Measurements from ENCODE around the gene IL20RB. TPM values are rescaled to one million over a fixed set of nuclear protein-coding genes. Genes with fewer than 3 reads are reported as not detected.

The IL20RB gene
- total RNA-seq, 1 donor from 2014 or later: not detected

DNA sequence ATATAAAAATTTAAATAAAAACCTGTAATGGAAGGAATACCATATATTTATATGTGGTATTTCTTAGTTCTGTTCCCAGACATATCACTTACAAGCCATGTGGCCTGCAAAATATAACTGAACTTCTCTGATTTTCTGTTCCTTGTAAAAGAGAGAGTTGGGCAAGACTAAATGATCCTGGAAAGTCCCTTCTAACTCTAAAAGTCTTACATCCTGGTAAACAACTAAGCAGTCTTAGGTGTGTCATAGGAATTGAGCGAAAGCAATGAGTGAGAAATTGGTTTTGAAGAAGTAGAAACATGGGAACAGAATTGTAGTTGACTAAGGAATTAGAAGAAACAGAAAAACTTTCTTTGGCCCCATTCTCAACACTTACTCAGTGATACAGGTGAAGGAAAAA lies 25.3 kb upstream of the IL20RB start:
- no peak overlapping the region for H3K4me3 ChIP-seq (ENCODE audit: low read depth, low read length)
- DNase-seq (ENCODE audit: low read depth): peak; percentile 78
- TF ChIP-seq, protein P1, sequence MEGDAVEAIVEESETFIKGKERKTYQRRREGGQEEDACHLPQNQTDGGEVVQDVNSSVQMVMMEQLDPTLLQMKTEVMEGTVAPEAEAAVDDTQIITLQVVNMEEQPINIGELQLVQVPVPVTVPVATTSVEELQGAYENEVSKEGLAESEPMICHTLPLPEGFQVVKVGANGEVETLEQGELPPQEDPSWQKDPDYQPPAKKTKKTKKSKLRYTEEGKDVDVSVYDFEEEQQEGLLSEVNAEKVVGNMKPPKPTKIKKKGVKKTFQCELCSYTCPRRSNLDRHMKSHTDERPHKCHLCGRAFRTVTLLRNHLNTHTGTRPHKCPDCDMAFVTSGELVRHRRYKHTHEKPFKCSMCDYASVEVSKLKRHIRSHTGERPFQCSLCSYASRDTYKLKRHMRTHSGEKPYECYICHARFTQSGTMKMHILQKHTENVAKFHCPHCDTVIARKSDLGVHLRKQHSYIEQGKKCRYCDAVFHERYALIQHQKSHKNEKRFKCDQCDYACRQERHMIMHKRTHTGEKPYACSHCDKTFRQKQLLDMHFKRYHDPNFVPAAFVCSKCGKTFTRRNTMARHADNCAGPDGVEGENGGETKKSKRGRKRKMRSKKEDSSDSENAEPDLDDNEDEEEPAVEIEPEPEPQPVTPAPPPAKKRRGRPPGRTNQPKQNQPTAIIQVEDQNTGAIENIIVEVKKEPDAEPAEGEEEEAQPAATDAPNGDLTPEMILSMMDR (conservative IDR thresholded peaks at IDR 0.05; ENCODE audit: low read depth, low read length): no peak

DNA sequence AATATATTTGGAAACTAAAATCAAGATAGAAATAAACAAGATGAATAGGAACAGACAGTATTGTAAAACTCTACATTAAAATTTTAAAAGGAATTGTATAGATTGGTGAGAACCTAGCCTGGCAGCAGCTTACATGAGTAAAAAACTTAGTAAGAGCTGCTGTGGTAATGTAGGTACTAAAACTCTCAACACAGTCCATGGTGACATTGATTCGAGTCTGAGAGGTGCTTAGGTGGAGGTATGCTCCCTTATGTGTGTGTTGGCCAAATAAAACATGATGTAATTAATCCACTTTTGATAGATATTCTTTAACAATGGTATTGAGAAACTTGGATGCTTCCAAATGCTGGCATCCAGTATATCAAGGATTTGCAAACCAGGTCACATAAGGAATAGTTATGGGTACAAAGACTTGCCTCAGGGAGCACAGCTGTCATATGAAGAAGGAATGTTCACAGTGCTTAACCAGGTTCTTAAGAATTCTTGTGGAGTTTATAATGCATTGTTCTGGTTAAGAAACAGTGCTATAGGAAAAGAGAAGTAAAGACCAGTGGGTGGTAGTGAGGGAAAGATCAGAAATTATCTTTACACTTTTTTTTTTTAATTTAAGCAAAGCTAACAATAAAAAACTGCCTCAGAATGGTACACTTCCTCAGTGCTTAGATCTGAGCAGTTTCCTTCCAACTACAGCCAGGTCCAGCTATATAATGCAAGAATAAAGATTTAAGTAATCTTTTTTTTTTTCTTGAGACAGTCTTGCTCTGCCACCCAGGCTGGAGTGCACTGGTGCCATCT lies 24.6 kb upstream of the IL20RB start:
- no peak for DNase-seq (ENCODE audit: low read depth)
- TF ChIP-seq, protein P1 (conservative IDR thresholded peaks at IDR 0.05; ENCODE audit: low read depth, low read length): no peak
- H3K4me3 ChIP-seq (ENCODE audit: low read depth, low read length): no peak overlapping the region

DNA sequence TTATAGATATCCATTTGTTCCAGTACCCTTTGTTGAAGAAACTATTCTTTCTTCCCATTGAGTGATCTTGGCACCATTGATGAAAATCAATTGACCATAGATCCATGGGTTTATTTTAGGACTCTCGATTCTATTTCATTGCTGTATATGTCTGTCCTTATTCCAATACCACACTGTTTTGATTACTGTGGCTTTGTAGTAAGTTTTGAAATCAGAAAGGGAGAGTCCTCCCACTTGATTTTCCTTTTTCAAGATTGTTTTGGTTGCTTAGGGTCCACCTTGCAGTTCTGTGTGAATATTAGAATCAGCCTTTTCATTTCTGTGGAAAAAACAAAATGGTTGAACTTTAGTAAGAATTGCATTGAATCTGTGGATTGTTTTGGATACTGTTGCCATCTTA lies 20.6 kb upstream of the IL20RB start:
- DNase-seq (ENCODE audit: low read depth): no peak
- TF ChIP-seq, protein P1 (conservative IDR thresholded peaks at IDR 0.05; ENCODE audit: low read depth, low read length): no peak

DNA sequence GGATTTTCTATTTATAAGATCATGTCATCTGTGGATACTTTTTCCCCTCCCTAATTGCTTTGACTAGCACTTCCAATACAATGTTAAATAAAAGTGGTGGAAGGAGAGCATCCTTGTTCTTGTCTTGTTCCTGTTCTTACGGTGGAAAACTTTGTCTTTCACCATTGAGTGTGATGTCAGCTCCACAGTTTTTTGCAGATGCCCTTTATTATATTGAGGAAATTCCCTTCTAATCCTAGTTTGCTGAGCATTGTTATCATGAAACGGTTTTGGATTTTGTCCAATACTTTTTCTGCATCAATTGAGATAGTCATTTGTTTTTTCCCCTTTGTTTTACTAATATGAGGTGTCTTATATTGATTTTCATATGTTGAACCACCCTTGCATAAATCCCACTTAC lies 19.9 kb upstream of the IL20RB start:
- TF ChIP-seq, protein P1 (conservative IDR thresholded peaks at IDR 0.05; ENCODE audit: low read depth, low read length): no peak
- H3K4me3 ChIP-seq (ENCODE audit: low read depth, low read length): no peak overlapping the region
- no peak for DNase-seq (ENCODE audit: low read depth)

More for the DNA sequence above, 20.6 kb upstream of the IL20RB start:
- H3K4me3 ChIP-seq (ENCODE audit: low read depth, low read length): no peak overlapping the region

GRCh38 chr3:136938334-136938733 lies 19.4 kb upstream of the IL20RB start:
- DNase-seq (ENCODE audit: low read depth): no peak
- TF ChIP-seq, protein P1 (conservative IDR thresholded peaks at IDR 0.05; ENCODE audit: low read depth, low read length): no peak

DNA sequence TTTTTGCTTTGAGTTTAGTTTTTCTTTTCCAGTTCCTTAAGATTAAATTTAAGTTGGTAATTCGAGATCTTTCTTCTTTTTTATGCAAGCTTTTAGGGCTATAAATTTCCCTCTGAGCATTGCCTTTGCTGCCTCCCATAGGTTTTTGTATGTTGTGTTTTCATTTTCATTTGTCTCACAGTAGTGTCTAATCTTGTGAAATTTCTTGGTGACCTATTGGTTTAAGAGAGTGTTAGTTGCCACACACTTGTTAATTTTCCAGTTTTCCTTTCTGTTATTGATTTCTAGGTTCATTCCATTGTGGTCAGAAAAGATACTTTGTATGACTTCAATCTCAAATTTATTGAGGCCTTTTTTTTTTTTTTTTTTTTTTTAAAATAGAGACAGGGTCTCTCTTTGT lies 18.3 kb upstream of the IL20RB start:
- TF ChIP-seq, protein P1 (conservative IDR thresholded peaks at IDR 0.05; ENCODE audit: low read depth, low read length): no peak

More at GRCh38 chr3:136938334-136938733, 19.4 kb upstream of the IL20RB start:
- no peak overlapping the region for H3K4me3 ChIP-seq (ENCODE audit: low read depth, low read length)

DNA sequence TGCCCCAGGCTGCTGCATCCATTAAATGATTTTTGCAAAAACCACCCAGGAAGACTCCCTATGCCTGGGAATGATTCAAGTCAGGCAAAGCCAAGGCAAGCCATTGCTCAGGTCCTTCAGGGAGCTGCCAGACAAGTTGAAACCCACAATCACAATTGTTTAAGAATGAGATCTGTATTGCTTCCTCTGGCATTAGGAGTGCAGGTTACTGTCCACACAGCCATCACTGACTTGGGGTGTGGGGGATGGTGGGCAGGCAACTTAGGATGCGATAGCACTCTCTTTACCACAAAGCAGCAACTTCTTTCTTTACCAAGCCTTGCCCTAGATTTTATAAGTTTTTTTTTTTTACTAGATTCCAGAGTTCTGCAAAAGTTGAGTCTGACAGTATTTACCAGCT lies 15.0 kb upstream of the IL20RB start:
- no peak for DNase-seq (ENCODE audit: low read depth)
- no peak overlapping the region for H3K4me3 ChIP-seq (ENCODE audit: low read depth, low read length)
- TF ChIP-seq, protein P1 (conservative IDR thresholded peaks at IDR 0.05; ENCODE audit: low read depth, low read length): no peak

More for the DNA sequence above, 18.3 kb upstream of the IL20RB start:
- no peak overlapping the region for H3K4me3 ChIP-seq (ENCODE audit: low read depth, low read length)
- no peak for DNase-seq (ENCODE audit: low read depth)

Data from epithelial cell of proximal tubule (primary cell).